Measurements from ENCODE around the gene CDKAL1.
"Not testable (repeated sequence)": the region's sequence is repeated elsewhere in the genome, so short reads cannot be mapped to it uniquely, and the experiment has no call there.

The CDKAL1 gene

GRCh38 chr6:21045135-21045700 is 511.0 kb downstream of the CDKAL1 start:
- no peak for DNase-seq

- no peak for DNase-seq
These were observed 512.0 kb downstream of the CDKAL1 start for GRCh38 chr6:21046276-21046675.

- no peak for DNase-seq
These were observed 513.8 kb downstream of the CDKAL1 start for GRCh38 chr6:21048047-21048446.

- DNase-seq = no peak
These were observed 514.9 kb downstream of the CDKAL1 start for GRCh38 chr6:21049148-21049547.

- DNase-seq = no peak
These were observed 515.3 kb downstream of the CDKAL1 start for GRCh38 chr6:21049572-21049971.

GRCh38 chr6:21050935-21051334 is 516.7 kb downstream of the CDKAL1 start:
- DNase-seq = no peak

- DNase-seq = no peak
These were observed 517.5 kb downstream of the CDKAL1 start for GRCh38 chr6:21051777-21052176.

GRCh38 chr6:21053612-21054011 is 519.4 kb downstream of the CDKAL1 start:
- DNase-seq = no peak

- not testable (repeated sequence) for DNase-seq
These were observed 521.2 kb downstream of the CDKAL1 start for GRCh38 chr6:21055480-21055879.

- no peak for DNase-seq
These were observed 527.6 kb downstream of the CDKAL1 start for GRCh38 chr6:21061892-21062291.

- DNase-seq = no peak
These were observed 530.6 kb downstream of the CDKAL1 start for GRCh38 chr6:21064756-21065340.

- no peak for DNase-seq
These were observed 533.3 kb downstream of the CDKAL1 start for GRCh38 chr6:21067521-21067920.

- DNase-seq = no peak
These were observed 536.4 kb downstream of the CDKAL1 start for GRCh38 chr6:21070620-21071019.

- no peak for DNase-seq
These were observed 537.7 kb downstream of the CDKAL1 start for GRCh38 chr6:21071780-21072468.

GRCh38 chr6:21073318-21073839 is 539.1 kb downstream of the CDKAL1 start:
- no peak for DNase-seq

GRCh38 chr6:21074484-21074883 is 540.2 kb downstream of the CDKAL1 start:
- no peak for DNase-seq

- no peak for DNase-seq
These were observed 541.7 kb downstream of the CDKAL1 start for GRCh38 chr6:21075986-21076385.

GRCh38 chr6:21078497-21078896 is 544.2 kb downstream of the CDKAL1 start:
- DNase-seq = no peak

- no peak for DNase-seq
These were observed 545.3 kb downstream of the CDKAL1 start for GRCh38 chr6:21079468-21080048.

- DNase-seq = no peak
These were observed 546.0 kb downstream of the CDKAL1 start for GRCh38 chr6:21080221-21080620.

- no peak for DNase-seq
These were observed 547.8 kb downstream of the CDKAL1 start for GRCh38 chr6:21082091-21082490.

GRCh38 chr6:21083708-21084107 is 549.5 kb downstream of the CDKAL1 start:
- DNase-seq = no peak

- no peak for DNase-seq
These were observed 550.4 kb downstream of the CDKAL1 start for GRCh38 chr6:21084656-21085055.

- no peak for DNase-seq
These were observed 551.0 kb downstream of the CDKAL1 start for GRCh38 chr6:21085211-21085610.

Measured in NCI-H1105 treated with DMSO at 0.1 percent for 48 hours (cell line).